Breast epithelium (tissue), 4 donors: ENCODE data around the gene GADD45G. TPM values are rescaled to one million over a fixed set of nuclear protein-coding genes. Genes with fewer than 3 reads are reported as not detected.
A peak's percentile ranks its signal among the peaks of the same experiment; 100 is the strongest.

Source experiments
- DNase-seq, 2 donors: peaks; one replicate each; pipeline ENCODE4 v3.0.0-alpha.2; 2019; ENCODE audit warnings: low spot score in 2 of 2
- H3K27ac ChIP-seq, 2 donors: fragments of 200-600 bp; sonication (generic) in 1 of 2; one replicate each; pipeline ENCODE4 v1.5.1; 2016 to 2019; ENCODE audit warnings: mild to moderate bottlenecking in 1 of 2
- H3K27me3 ChIP-seq, 2 donors: fragments of 200-600 bp; sonication (generic) in 1 of 2; one replicate each; pipeline versions ENCODE4 v1.5.1 to v1.6.0; 2017 to 2019; ENCODE audit warnings: control low read depth in 1 of 2, mild to moderate bottlenecking in 1 of 2
- H3K36me3 ChIP-seq: fragments of 200-600 bp; one replicate; pipeline ENCODE4 v1.5.1; 2019
- H3K4me1 ChIP-seq, 2 donors: fragments of 200-600 bp; sonication (generic); one replicate each; pipeline ENCODE4 v1.5.1; 2016 to 2019; ENCODE audit warnings: control low read depth in 1 of 2
- H3K4me3 ChIP-seq, 3 donors: fragments of 200-600 bp; sonication (generic); 1 replicate in 2 of 3; 2 replicates in 1 of 3; pipeline ENCODE4 v1.5.1; 2016 to 2019; ENCODE audit warnings: mild to moderate bottlenecking in 3 of 3, moderate library complexity in 2 of 3
- H3K9me3 ChIP-seq, 2 donors: fragments of 200-600 bp; sonication (generic) in 1 of 2; one replicate each; pipeline ENCODE4 v1.5.1; 2016 to 2019; ENCODE audit warnings: control low read depth in 1 of 2
- POLR2A ChIP-seq: fragments of 450-650 bp; IDR thresholded peaks from one replicate; pipeline ENCODE4 v1.6.1; 2016; ENCODE audit warnings: antibody characterized with exemption, mild to moderate bottlenecking, moderate library complexity
- POLR2AphosphoS5 ChIP-seq, 3 donors: sonication (generic); formaldehyde crosslinking; IDR thresholded peaks; one replicate each; pipeline ENCODE4 v1.6.1; 2017; ENCODE audit warnings: antibody characterized with exemption in 3 of 3
- intact Hi-C: fragments of 100-400 bp; cut with DNase I; formaldehyde crosslinking; loops from one replicate; pipeline ENCODE4 v1.15.1; 2023; ENCODE audit warnings: low total_unique reads
- total RNA-seq, 3 donors: library from RNA; depleted of rRNA; stranded (reverse); fragments of >200 nt; gene quantifications; one replicate each; pipeline ENCODE4 v1.1.0, GENCODE V29; 2016
- TF ChIP-seq, protein P1 (sequence below), 3 donors: fragments of 450-650 bp; IDR thresholded peaks; one replicate each; pipeline ENCODE4 v1.5.1; 2016 to 2017; ENCODE audit warnings: antibody characterized with exemption in 3 of 3, mild to moderate bottlenecking in 3 of 3, moderate library complexity in 3 of 3

Gene GADD45G
- total RNA-seq, 3 donors from 2014 or later = 13.0 to 24.3 (median 15.8) TPM

- peak overlapping the region; percentile 85 to 87 for H3K27ac ChIP-seq
- peaks cover 6 to 22% of the 10 kb centered on the region in 2 donors for H3K4me1 ChIP-seq
- no peaks in the 10 kb centered on the region for H3K27me3 ChIP-seq
- DNase-seq = peak; percentile 42 to 64
- TF ChIP-seq POLR2A (no peak), POLR2AphosphoS5 (IDR thresholded peaks at IDR 0.05) (no peak)
- TF ChIP-seq, protein P1, sequence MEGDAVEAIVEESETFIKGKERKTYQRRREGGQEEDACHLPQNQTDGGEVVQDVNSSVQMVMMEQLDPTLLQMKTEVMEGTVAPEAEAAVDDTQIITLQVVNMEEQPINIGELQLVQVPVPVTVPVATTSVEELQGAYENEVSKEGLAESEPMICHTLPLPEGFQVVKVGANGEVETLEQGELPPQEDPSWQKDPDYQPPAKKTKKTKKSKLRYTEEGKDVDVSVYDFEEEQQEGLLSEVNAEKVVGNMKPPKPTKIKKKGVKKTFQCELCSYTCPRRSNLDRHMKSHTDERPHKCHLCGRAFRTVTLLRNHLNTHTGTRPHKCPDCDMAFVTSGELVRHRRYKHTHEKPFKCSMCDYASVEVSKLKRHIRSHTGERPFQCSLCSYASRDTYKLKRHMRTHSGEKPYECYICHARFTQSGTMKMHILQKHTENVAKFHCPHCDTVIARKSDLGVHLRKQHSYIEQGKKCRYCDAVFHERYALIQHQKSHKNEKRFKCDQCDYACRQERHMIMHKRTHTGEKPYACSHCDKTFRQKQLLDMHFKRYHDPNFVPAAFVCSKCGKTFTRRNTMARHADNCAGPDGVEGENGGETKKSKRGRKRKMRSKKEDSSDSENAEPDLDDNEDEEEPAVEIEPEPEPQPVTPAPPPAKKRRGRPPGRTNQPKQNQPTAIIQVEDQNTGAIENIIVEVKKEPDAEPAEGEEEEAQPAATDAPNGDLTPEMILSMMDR (IDR thresholded peaks at IDR 0.05) = no peak
- peak overlapping the region; percentile 65 to 79 (median 71) for H3K4me3 ChIP-seq
- H3K9me3 ChIP-seq = no peaks in the 10 kb centered on the region
- intact Hi-C loops = loop anchor here (10.0 kb wide), 1 partner anchor 499 kb away; no protein-coding TSS in a partner anchor
- H3K36me3 ChIP-seq = no peaks in the 10 kb centered on the region
Observed at GRCh38 chr9:89605465-89606048, 745 bp downstream of the GADD45G start.

DNA sequence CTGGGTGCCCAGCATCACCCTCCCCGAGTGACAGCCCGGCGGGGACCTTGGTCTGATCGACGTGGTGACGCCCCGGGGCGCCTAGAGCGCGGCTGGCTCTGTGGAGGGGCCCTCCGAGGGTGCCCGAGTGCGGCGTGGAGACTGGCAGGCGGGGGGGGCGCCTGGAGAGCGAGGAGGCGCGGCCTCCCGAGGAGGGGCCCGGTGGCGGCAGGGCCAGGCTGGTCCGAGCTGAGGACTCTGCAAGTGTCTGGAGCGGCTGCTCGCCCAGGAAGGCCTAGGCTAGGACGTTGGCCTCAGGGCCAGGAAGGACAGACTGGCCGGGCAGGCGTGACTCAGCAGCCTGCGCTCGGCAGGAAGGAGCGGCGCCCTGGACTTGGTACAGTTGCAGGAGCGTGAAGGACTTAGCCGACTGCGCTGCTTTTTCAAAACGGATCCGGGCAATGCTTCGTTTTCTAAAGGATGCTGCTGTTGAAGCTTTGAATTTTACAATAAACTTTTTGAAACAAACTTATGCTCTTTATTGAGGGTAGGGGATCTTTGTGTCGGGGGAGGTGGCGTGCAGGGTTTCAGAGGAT is 1.3 kb downstream of the GADD45G start:
- Histone ChIP-seq H3K36me3 (no peaks in the 10 kb centered on the region), H3K27ac (peak overlapping the region; percentile 85 to 87), H3K4me3 (peak overlapping the region; percentile 65 to 79 (median 71)), H3K9me3 (no peaks in the 10 kb centered on the region), H3K27me3 (no peaks in the 10 kb centered on the region), H3K4me1 (peaks cover 6 to 22% of the 10 kb centered on the region in 2 donors)
- DNase-seq = peak; percentile 74 to 84
- intact Hi-C loops = loop anchor here (10.0 kb wide), 1 partner anchor 499 kb away; no protein-coding TSS in a partner anchor
- peak in 1 of 3 donors; percentile 36 for TF ChIP-seq POLR2AphosphoS5 (IDR thresholded peaks at IDR 0.05)
- no peak for TF ChIP-seq POLR2A

GRCh38 chr9:89606624-89607311 is 2.0 kb downstream of the GADD45G start:
- peaks cover 0 to under 1% of the 10 kb centered on the region in 2 donors for H3K9me3 ChIP-seq
- intact Hi-C loops = loop anchor here (10.0 kb wide), 1 partner anchor 498 kb away; no protein-coding TSS in a partner anchor
- peaks cover 6 to 22% of the 10 kb centered on the region in 2 donors for H3K4me1 ChIP-seq

GRCh38 chr9:89608641-89609335 is 4.0 kb downstream of the GADD45G start:
- Histone ChIP-seq H3K4me3 (no peak overlapping the region), H3K36me3 (no peaks in the 10 kb centered on the region), H3K27ac (no peak overlapping the region), H3K27me3 (no peaks in the 10 kb centered on the region), H3K9me3 (peaks cover 0 to 9% of the 10 kb centered on the region in 2 donors), H3K4me1 (peaks cover 1 to 15% of the 10 kb centered on the region in 2 donors)
- intact Hi-C loops = loop anchor here (10.0 kb wide), 1 partner anchor 496 kb away; no protein-coding TSS in a partner anchor
- no peak for TF ChIP-seq POLR2A
- TF ChIP-seq, protein P1 (IDR thresholded peaks at IDR 0.05) = no peak
- DNase-seq = no peak

More at GRCh38 chr9:89606624-89607311, 2.0 kb downstream of the GADD45G start:
- Histone ChIP-seq H3K36me3 (no peaks in the 10 kb centered on the region), H3K27me3 (no peaks in the 10 kb centered on the region), H3K27ac (peak overlapping the region; percentile 85 to 87), H3K4me3 (peak overlapping the region; percentile 65 to 79 (median 71))
- TF ChIP-seq, protein P1 (IDR thresholded peaks at IDR 0.05) = no peak
- TF ChIP-seq POLR2A (no peak), POLR2AphosphoS5 (IDR thresholded peaks at IDR 0.05) (no peak)
- peak; percentile 70 to 71 for DNase-seq

GRCh38 chr9:89609426-89610006 is 4.7 kb downstream of the GADD45G start:
- Histone ChIP-seq H3K4me1 (peaks cover 0 to 8% of the 10 kb centered on the region in 2 donors), H3K27me3 (no peaks in the 10 kb centered on the region), H3K27ac (no peak overlapping the region), H3K36me3 (no peaks in the 10 kb centered on the region), H3K9me3 (peaks cover 0 to 9% of the 10 kb centered on the region in 2 donors), H3K4me3 (no peak overlapping the region)
- no peak for TF ChIP-seq POLR2A
- no peak for DNase-seq
- intact Hi-C loops = loop anchor here (10.0 kb wide), 1 partner anchor 495 kb away; no protein-coding TSS in a partner anchor
